ENCODE measurements around the gene SBF2.

SBF2 gene

GRCh38 chr11:10158461-10158860, 135.6 kb downstream of the SBF2 start:
- H3K4me2 ChIP-seq (ENCODE audit: low read depth, low read length) = no peak overlapping the region
- H3K79me2 ChIP-seq (ENCODE audit: low read length) = peaks cover 17% of the 10 kb centered on the region
- DNase-seq = no peak
- H3F3A ChIP-seq (ENCODE audit: insufficient read depth, low read length) = 0 out of 2 replicates have a peak, but pooled peaks cover 4% of the 10 kb centered on the region
- no peak overlapping the region for H2AFZ ChIP-seq (ENCODE audit: low read length)
- H3K27ac ChIP-seq (ENCODE audit: low read length) = no peak overlapping the region
- H3K9ac ChIP-seq (ENCODE audit: low read length) = no peak overlapping the region
- H3K9me3 ChIP-seq (replicated peaks; ENCODE audit: insufficient read depth, low read length) = no peaks in the 10 kb centered on the region
- H3K36me3 ChIP-seq (replicated peaks; ENCODE audit: insufficient read depth, low read length) = no peaks in the 10 kb centered on the region
- H3K4me1 ChIP-seq (ENCODE audit: low read length) = peaks cover 17% of the 10 kb centered on the region
- no peaks in the 10 kb centered on the region for H3K27me3 ChIP-seq (replicated peaks; ENCODE audit: insufficient read depth, low read length)
- H3K4me3 ChIP-seq (ENCODE audit: low read length) = no peak overlapping the region
- no peaks in the 10 kb centered on the region for H4K20me1 ChIP-seq (ENCODE audit: insufficient read depth, low read length)
- no peaks in the 10 kb centered on the region; the same call in 1 of the 2 replicates for H3K9me2 ChIP-seq (replicated peaks; ENCODE audit: insufficient read depth, low read length)
- TF ChIP-seq EZH2 (optimal IDR thresholded peaks at IDR 0.05; ENCODE audit: low read depth, low read length) (no peak), CTCF (IDR thresholded peaks at IDR 0.05; ENCODE audit: low read length) (no peak), EZH2phosphoT487 (IDR thresholded peaks at IDR 0.05; ENCODE audit: low read length) (no peak)

- no peak overlapping the region for H2AFZ ChIP-seq (ENCODE audit: low read length)
- H3K4me1 ChIP-seq (ENCODE audit: low read length) = no peaks in the 10 kb centered on the region
- peaks cover 12% of the 10 kb centered on the region for H3K79me2 ChIP-seq (ENCODE audit: low read length)
- no peaks in the 10 kb centered on the region for H3F3A ChIP-seq (ENCODE audit: insufficient read depth, low read length)
- DNase-seq = no peak
- H3K27ac ChIP-seq (ENCODE audit: low read length) = no peak overlapping the region
- TF ChIP-seq CTCF (IDR thresholded peaks at IDR 0.05; ENCODE audit: low read length) = no peak
- no peak for TF ChIP-seq EZH2phosphoT487 (IDR thresholded peaks at IDR 0.05; ENCODE audit: low read length)
- TF ChIP-seq EZH2 (optimal IDR thresholded peaks at IDR 0.05; ENCODE audit: low read depth, low read length) = no peak
- no peak overlapping the region for H3K9ac ChIP-seq (ENCODE audit: low read length)
- no peaks in the 10 kb centered on the region for H3K27me3 ChIP-seq (replicated peaks; ENCODE audit: insufficient read depth, low read length)
- no peaks in the 10 kb centered on the region for H4K20me1 ChIP-seq (ENCODE audit: insufficient read depth, low read length)
- H3K9me2 ChIP-seq (replicated peaks; ENCODE audit: insufficient read depth, low read length) = no peaks in the 10 kb centered on the region; the same call in 1 of the 2 replicates
- H3K9me3 ChIP-seq (replicated peaks; ENCODE audit: insufficient read depth, low read length) = no peaks in the 10 kb centered on the region
- no peaks in the 10 kb centered on the region for H3K36me3 ChIP-seq (replicated peaks; ENCODE audit: insufficient read depth, low read length)
- H3K4me3 ChIP-seq (ENCODE audit: low read length) = no peak overlapping the region
- H3K4me2 ChIP-seq (ENCODE audit: low read depth, low read length) = no peak overlapping the region
Observed at GRCh38 chr11:10155793-10156490, 138.1 kb downstream of the SBF2 start.

GRCh38 chr11:10150800-10151199, 143.2 kb downstream of the SBF2 start:
- Histone ChIP-seq H3F3A (ENCODE audit: insufficient read depth, low read length) (no peaks in the 10 kb centered on the region), H3K27me3 (replicated peaks; ENCODE audit: insufficient read depth, low read length) (no peaks in the 10 kb centered on the region), H3K4me3 (ENCODE audit: low read length) (no peak overlapping the region), H3K36me3 (replicated peaks; ENCODE audit: insufficient read depth, low read length) (no peaks in the 10 kb centered on the region), H3K4me2 (ENCODE audit: low read depth, low read length) (no peak overlapping the region), H3K4me1 (ENCODE audit: low read length) (no peaks in the 10 kb centered on the region), H3K9ac (ENCODE audit: low read length) (no peak overlapping the region), H3K9me3 (replicated peaks; ENCODE audit: insufficient read depth, low read length) (no peaks in the 10 kb centered on the region), H3K79me2 (ENCODE audit: low read length) (peaks cover 1% of the 10 kb centered on the region; the same call in 1 of the 2 replicates), H3K9me2 (replicated peaks; ENCODE audit: insufficient read depth, low read length) (no peaks in the 10 kb centered on the region; the same call in 1 of the 2 replicates), H4K20me1 (ENCODE audit: insufficient read depth, low read length) (no peaks in the 10 kb centered on the region), H3K27ac (ENCODE audit: low read length) (no peak overlapping the region), H2AFZ (ENCODE audit: low read length) (no peak overlapping the region)
- no peak for TF ChIP-seq EZH2 (optimal IDR thresholded peaks at IDR 0.05; ENCODE audit: low read depth, low read length)
- no peak for TF ChIP-seq EZH2phosphoT487 (IDR thresholded peaks at IDR 0.05; ENCODE audit: low read length)
- TF ChIP-seq CTCF (IDR thresholded peaks at IDR 0.05; ENCODE audit: low read length) = no peak
- DNase-seq = no peak
